Stimulated activated CD8-positive, alpha-beta memory T cell treated with anti-CD3 and anti-CD28 coated beads, Interleukin-15, amount 100 ng/mL, for 48 hours (primary cell): ENCODE measurements around the gene CPLX4.

Experiments
- DNase-seq, 2 donors: peaks; one replicate each; pipeline ENCODE4 v3.0.0-alpha.2; 2020; ENCODE audit warnings: low read depth in 2 of 2

Gene CPLX4

GRCh38 chr18:59318460-59319050 lies at the start of gene CPLX4:
CPLX4 (minus strand) TSS chr18:59318649; CDS start chr18:59318462, 187 bp downstream.
- DNase-seq, result no peak

- DNase-seq, result no peak
Measured at GRCh38 chr18:59360381-59360780, 41.9 kb upstream of the CPLX4 start.

GRCh38 chr18:59359576-59359952 lies 41.1 kb upstream of the CPLX4 start:
- no peak for DNase-seq

GRCh38 chr18:59358712-59359575 lies 40.5 kb upstream of the CPLX4 start, which contains the start of gene LMAN1:
LMAN1 (minus strand) TSS chr18:59359265; CDS start chr18:59359244, 21 bp downstream.
- peak; percentile 94 to 96 for DNase-seq

- DNase-seq, result no peak
Measured at GRCh38 chr18:59358414-59358711, 39.9 kb upstream of the CPLX4 start.

- DNase-seq, result no peak
Measured at GRCh38 chr18:59357928-59358327, 39.5 kb upstream of the CPLX4 start.

- no peak for DNase-seq
Measured at GRCh38 chr18:59354731-59355130, 36.3 kb upstream of the CPLX4 start.

GRCh38 chr18:59353079-59353680 lies 34.7 kb upstream of the CPLX4 start:
- no peak for DNase-seq

- DNase-seq, result no peak
Measured at GRCh38 chr18:59352250-59352855, 33.9 kb upstream of the CPLX4 start.

- no peak for DNase-seq
Measured at GRCh38 chr18:59345556-59345955, 27.1 kb upstream of the CPLX4 start.

- no peak for DNase-seq
Measured at GRCh38 chr18:59344996-59345395, 26.5 kb upstream of the CPLX4 start.

- no peak for DNase-seq
Measured at GRCh38 chr18:59343926-59344325, 25.5 kb upstream of the CPLX4 start.

GRCh38 chr18:59340817-59341216 lies 22.4 kb upstream of the CPLX4 start:
- DNase-seq, result no peak

- DNase-seq, result no peak
Measured at GRCh38 chr18:59340312-59340711, 21.9 kb upstream of the CPLX4 start.

GRCh38 chr18:59332986-59333385 lies 14.5 kb upstream of the CPLX4 start:
- no peak for DNase-seq

GRCh38 chr18:59328683-59329082 lies 10.2 kb upstream of the CPLX4 start:
- DNase-seq, result no peak

- DNase-seq, result no peak
Measured at GRCh38 chr18:59325965-59326364, 7.5 kb upstream of the CPLX4 start.

- no peak for DNase-seq
Measured at GRCh38 chr18:59324623-59324971, 6.1 kb upstream of the CPLX4 start.

- no peak for DNase-seq
Measured at GRCh38 chr18:59323931-59324622, 5.6 kb upstream of the CPLX4 start.

- DNase-seq, result no peak
Measured at GRCh38 chr18:59311631-59312030, 6.8 kb downstream of the CPLX4 start.

GRCh38 chr18:59308938-59309260 lies 9.6 kb downstream of the CPLX4 start:
- DNase-seq, result no peak

- peak; percentile 41 to 44 for DNase-seq
Measured at GRCh38 chr18:59308248-59308937, 10.1 kb downstream of the CPLX4 start.
